DOHH2 (cell line): ENCODE results near the gene PRODH.
"Not testable (repeated sequence)": the region's sequence is repeated elsewhere in the genome, so short reads cannot be mapped to it uniquely, and the experiment has no call there.

Experiments used
- EZH2phosphoT487 ChIP-seq: fragments of 200-600 bp; sonication (generic); IDR thresholded peaks from 2 replicates; pipeline ENCODE4 v1.6.1; 2017; ENCODE audit warnings: borderline replicate concordance, mild to moderate bottlenecking, antibody characterized with exemption, low read length, moderate library complexity, mixed read lengths
- TF ChIP-seq, protein P1 (sequence below): fragments of 200-600 bp; sonication (generic); IDR thresholded peaks from one replicate; pipeline ENCODE4 v1.5.1; 2014; ENCODE audit warnings: antibody characterized with exemption, mild to moderate bottlenecking, low read depth, low read length; ENCODE audit not compliant: poor library complexity, severe bottlenecking

GRCh38 chr22:18906410-18906745 is 29.7 kb downstream of the PRODH start:
- TF ChIP-seq, protein P1, sequence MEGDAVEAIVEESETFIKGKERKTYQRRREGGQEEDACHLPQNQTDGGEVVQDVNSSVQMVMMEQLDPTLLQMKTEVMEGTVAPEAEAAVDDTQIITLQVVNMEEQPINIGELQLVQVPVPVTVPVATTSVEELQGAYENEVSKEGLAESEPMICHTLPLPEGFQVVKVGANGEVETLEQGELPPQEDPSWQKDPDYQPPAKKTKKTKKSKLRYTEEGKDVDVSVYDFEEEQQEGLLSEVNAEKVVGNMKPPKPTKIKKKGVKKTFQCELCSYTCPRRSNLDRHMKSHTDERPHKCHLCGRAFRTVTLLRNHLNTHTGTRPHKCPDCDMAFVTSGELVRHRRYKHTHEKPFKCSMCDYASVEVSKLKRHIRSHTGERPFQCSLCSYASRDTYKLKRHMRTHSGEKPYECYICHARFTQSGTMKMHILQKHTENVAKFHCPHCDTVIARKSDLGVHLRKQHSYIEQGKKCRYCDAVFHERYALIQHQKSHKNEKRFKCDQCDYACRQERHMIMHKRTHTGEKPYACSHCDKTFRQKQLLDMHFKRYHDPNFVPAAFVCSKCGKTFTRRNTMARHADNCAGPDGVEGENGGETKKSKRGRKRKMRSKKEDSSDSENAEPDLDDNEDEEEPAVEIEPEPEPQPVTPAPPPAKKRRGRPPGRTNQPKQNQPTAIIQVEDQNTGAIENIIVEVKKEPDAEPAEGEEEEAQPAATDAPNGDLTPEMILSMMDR = not testable (repeated sequence)
- not testable (repeated sequence) for TF ChIP-seq EZH2phosphoT487
